Muscle layer of duodenum (tissue), 2 donors: Measurements from ENCODE around the gene KHSRP.

Source experiments
- H3K27ac ChIP-seq: one replicate; pipeline ENCODE4 v1.7.0; 2013; ENCODE audit warnings: mild to moderate bottlenecking, low read length
- H3K27me3 ChIP-seq: one replicate; pipeline ENCODE4 v1.7.0; 2013; ENCODE audit warnings: low read depth, mild to moderate bottlenecking, control low read depth, low read length
- H3K36me3 ChIP-seq, 2 donors: one replicate each; pipeline ENCODE4 v1.7.0; 2013; ENCODE audit warnings: low read length in 2 of 2, control low read depth in 1 of 2, mild to moderate bottlenecking in 1 of 2; ENCODE audit not compliant: insufficient read depth in 2 of 2, control insufficient read depth in 1 of 2
- H3K4me1 ChIP-seq, 2 donors: one replicate each; pipeline ENCODE4 v1.7.0; 2013; ENCODE audit warnings: low read length in 2 of 2, mild to moderate bottlenecking in 2 of 2, control low read depth in 1 of 2, moderate library complexity in 1 of 2; ENCODE audit not compliant: insufficient read depth in 2 of 2, control insufficient read depth in 1 of 2
- H3K4me3 ChIP-seq, 2 donors: one replicate each; pipeline ENCODE4 v1.7.0; 2013; ENCODE audit warnings: low read length in 2 of 2, low read depth in 1 of 2, mild to moderate bottlenecking in 1 of 2
- H3K9me3 ChIP-seq, 2 donors: one replicate each; pipeline ENCODE4 v1.7.0; 2013; ENCODE audit warnings: low read length in 2 of 2, control low read depth in 1 of 2, mild to moderate bottlenecking in 1 of 2; ENCODE audit not compliant: control insufficient read depth in 1 of 2
- donor health status: healthy.

Gene KHSRP

GRCh38 chr19:6460099-6460884 lies 35.7 kb upstream of the KHSRP start:
- H3K4me1 ChIP-seq, result peaks cover 0 to 15% of the 10 kb centered on the region in 2 donors
- H3K27ac ChIP-seq, result peak overlapping the region; percentile 45
- H3K4me3 ChIP-seq, result peak overlapping the region; percentile 81 to 84
- peaks cover 3% of the 10 kb centered on the region for H3K27me3 ChIP-seq
- H3K9me3 ChIP-seq, result no peaks in the 10 kb centered on the region
- H3K36me3 ChIP-seq, result peaks cover 0 to 15% of the 10 kb centered on the region in 2 donors

DNA sequence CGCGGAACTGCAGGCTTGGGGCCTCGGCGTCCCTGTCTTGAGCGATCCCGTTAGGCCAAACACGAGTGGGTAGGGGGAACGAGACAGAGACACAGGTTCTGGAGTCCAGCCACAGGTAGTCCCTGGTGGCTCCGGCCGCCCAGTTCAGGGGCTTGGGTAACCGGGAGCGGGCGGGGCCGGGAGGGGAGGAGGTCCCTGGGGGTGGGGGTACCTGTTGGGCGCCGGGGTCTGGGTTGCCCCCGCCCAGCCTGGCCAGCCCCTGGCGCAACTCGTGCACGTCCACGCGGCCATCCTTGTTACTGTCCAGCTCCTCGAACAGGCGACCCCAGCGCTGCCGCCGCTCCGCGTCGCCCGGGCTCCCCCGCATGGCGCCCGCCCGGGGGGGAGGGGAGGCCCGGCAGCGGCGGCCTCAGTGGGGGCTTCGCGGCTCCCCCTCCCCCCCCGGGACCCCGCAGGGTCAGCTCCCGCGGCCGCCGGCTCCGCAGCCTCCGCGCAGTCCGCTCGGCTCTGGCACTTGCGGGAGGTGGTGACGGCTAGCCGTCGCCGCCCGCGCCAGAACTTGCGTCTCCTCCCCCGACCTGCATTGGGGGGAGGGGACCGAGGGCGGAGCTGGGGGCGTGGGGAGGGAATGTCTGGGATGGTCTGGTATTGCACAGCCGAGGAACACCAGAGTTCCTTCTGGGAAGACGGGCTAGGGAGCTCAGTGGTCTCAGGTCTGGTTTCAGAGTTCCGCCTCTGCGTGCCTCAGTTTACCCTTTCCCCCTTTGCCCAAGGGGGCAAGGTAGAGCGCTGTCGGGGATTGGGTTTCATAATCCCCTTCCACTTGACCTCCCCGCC lies 34.9 kb upstream of the KHSRP start, which contains the start of gene SLC25A23:
SLC25A23 (minus strand) TSS at position 531 of the 837 bp plus-strand sequence; CDS start at position 367, 164 bp downstream.
- Histone ChIP-seq H3K36me3 (peaks cover 0 to 23% of the 10 kb centered on the region in 2 donors), H3K27ac (peak within 1 kb of the TSS; percentile 45), H3K4me3 (peak within 1 kb of the TSS; percentile 81 to 84), H3K9me3 (peaks cover 0 to 4% of the 10 kb centered on the region in 2 donors), H3K27me3 (peaks cover 3% of the 10 kb centered on the region), H3K4me1 (peaks cover 0 to 15% of the 10 kb centered on the region in 2 donors)

DNA sequence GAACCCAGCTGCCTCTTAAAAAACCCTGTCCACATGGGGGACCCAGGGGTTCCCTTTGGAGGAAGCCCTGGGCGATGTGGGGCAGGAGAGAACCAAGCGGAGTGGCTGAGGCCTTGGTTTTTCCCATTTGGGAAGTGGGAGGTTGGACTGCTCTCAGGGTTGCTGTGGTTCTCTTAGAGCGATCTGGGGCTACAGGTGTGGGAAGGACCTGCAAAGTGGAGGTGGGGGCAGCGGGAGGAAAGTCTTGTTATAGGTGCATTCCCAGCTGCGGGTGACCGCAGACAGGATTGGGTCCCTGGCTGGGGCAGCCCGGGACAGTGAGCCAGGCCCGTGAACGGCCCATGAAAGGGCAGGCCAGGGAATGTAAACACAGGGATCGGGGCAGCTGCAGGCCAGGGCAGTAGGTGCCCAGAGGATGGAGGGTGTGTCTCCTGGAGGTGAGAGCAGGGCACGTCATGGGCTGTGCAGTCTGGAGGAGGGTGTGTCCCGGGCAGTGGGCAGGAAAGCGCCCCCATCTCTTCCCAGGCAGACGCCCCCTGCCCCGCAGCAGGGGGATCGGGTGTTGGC lies 34.2 kb upstream of the KHSRP start:
- Histone ChIP-seq H3K9me3 (peaks cover 0 to 11% of the 10 kb centered on the region in 2 donors), H3K27ac (no peak overlapping the region), H3K4me1 (peaks cover 0 to 15% of the 10 kb centered on the region in 2 donors), H3K36me3 (peaks cover 5 to 30% of the 10 kb centered on the region in 2 donors), H3K27me3 (peaks cover under 1% of the 10 kb centered on the region), H3K4me3 (peak overlapping the region; percentile 53 to 84)

DNA sequence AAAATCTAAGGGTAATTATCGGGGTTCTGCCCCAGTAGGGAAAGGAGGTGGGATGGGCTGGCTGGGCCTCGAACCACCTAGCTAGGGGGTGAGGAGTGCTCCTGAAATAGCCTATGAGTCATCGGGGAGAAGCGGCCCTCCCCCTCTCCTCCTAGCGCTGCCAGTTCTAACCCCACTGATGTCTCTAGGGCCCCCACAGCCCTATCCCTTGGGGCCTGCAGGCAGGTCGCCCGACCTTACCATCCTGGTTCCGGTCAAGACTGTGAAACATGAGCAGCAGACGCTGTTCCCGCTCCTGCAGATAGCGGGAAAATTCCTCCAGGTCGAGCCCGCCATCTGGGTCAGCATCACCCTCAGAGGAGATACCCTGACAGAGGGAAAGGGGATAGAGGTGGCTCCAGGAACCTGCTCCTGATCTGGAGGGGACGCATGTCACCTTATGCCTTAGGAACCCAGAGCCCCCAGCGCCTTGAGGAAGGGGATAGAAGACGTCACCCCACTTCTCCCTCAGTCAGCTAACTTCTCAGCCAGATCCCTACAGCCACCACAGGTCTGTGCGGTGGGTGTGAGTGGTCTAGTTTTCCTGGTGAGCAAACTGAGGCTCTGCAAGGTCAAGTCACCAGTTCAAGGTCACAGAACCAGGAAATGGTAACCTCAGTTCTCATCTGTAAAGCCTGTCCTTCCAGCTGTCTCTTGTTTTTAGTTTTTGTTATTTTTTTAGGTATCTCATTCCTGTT lies 33.5 kb upstream of the KHSRP start:
- peaks cover 6 to 36% of the 10 kb centered on the region in 2 donors for H3K36me3 ChIP-seq
- H3K9me3 ChIP-seq, result peaks cover 0 to 15% of the 10 kb centered on the region in 2 donors
- H3K27ac ChIP-seq, result no peak overlapping the region
- peak overlapping the region; percentile 53 to 84 for H3K4me3 ChIP-seq
- peaks cover 0 to 15% of the 10 kb centered on the region in 2 donors for H3K4me1 ChIP-seq
- H3K27me3 ChIP-seq, result no peaks in the 10 kb centered on the region

DNA sequence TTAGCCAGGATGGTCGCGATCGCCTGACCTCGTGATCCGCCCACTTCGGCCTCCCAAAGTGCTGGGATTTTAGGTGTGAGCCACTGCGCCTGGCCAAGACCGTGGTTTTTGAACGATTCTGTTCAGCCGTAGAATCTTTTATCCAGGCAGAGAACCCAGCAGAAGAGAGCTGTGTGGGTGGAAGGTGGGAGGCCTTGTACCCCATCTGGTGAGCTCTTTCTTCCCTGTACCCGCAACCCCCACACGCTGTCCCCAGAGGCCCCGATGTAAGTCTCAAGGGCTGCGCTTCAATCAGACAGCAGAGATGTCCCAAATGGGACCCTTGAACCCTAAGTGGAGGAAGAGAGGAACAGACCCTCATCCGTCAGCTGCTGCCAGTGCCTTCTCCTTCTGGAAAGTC lies 31.3 kb upstream of the KHSRP start:
- no peak overlapping the region for H3K4me3 ChIP-seq
- H3K27me3 ChIP-seq, result no peaks in the 10 kb centered on the region
- peaks cover 0 to 15% of the 10 kb centered on the region in 2 donors for H3K4me1 ChIP-seq

GRCh38 chr19:6453951-6454565 lies 29.4 kb upstream of the KHSRP start:
- H3K36me3 ChIP-seq, result peaks cover 6 to 63% of the 10 kb centered on the region in 2 donors
- H3K4me3 ChIP-seq, result peak overlapping the region in 1 of 2 donors; percentile 25
- peaks cover 0 to 15% of the 10 kb centered on the region in 2 donors for H3K9me3 ChIP-seq
- no peak overlapping the region for H3K27ac ChIP-seq
- H3K27me3 ChIP-seq, result no peaks in the 10 kb centered on the region
- H3K4me1 ChIP-seq, result peaks cover 0 to 12% of the 10 kb centered on the region in 2 donors

More for the DNA sequence above, 31.3 kb upstream of the KHSRP start:
- Histone ChIP-seq H3K27ac (no peak overlapping the region), H3K36me3 (peaks cover 6 to 55% of the 10 kb centered on the region in 2 donors), H3K9me3 (peaks cover 0 to 15% of the 10 kb centered on the region in 2 donors)

DNA sequence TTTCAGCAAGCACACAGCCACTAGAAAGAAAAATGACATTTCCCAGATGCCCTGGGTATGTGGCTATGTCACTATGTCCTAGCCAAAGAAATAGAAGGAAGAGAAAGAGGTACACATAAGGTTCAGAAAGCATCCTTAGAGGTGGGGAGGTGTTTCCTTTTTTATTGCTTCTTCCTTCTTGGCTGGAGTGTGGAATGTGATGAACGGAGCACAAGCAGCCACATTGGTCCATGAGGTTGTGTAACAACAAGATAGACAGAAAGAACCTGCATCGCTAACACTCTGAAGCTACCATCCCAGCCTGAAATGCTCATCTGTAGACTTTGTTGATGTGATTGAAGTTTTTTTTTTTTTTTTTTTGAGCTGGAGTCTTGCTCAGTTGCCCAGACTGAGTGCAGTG lies 28.3 kb upstream of the KHSRP start:
- peaks cover 6 to 67% of the 10 kb centered on the region in 2 donors for H3K36me3 ChIP-seq
- H3K27ac ChIP-seq, result no peak overlapping the region
- peaks cover 0 to under 1% of the 10 kb centered on the region in 2 donors for H3K4me1 ChIP-seq
- no peak overlapping the region for H3K4me3 ChIP-seq
- peaks cover 0 to 15% of the 10 kb centered on the region in 2 donors for H3K9me3 ChIP-seq
- no peaks in the 10 kb centered on the region for H3K27me3 ChIP-seq

DNA sequence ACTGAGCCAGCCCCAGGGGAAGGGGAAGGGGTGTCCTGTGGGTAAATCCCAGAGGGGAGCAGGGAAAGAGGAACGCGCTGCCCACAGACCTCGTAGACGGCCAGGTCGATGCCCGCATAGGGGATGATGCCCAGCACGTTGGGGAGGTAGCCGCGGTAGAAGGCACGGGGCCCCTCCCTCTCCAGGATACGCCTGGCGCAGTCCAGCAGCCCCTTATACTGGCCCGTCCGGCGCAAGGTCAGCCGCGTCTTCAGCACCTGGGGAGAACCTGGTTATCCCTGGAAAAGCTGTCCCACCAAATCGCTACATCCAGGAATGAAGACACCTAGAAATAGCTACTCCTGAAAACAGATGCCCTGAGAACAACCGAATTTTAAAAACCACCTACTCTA lies 27.6 kb upstream of the KHSRP start:
- Histone ChIP-seq H3K36me3 (peaks cover 6 to 67% of the 10 kb centered on the region in 2 donors), H3K27me3 (no peaks in the 10 kb centered on the region), H3K4me3 (no peak overlapping the region), H3K9me3 (peaks cover 0 to 15% of the 10 kb centered on the region in 2 donors), H3K4me1 (no peaks in the 10 kb centered on the region), H3K27ac (no peak overlapping the region)

DNA sequence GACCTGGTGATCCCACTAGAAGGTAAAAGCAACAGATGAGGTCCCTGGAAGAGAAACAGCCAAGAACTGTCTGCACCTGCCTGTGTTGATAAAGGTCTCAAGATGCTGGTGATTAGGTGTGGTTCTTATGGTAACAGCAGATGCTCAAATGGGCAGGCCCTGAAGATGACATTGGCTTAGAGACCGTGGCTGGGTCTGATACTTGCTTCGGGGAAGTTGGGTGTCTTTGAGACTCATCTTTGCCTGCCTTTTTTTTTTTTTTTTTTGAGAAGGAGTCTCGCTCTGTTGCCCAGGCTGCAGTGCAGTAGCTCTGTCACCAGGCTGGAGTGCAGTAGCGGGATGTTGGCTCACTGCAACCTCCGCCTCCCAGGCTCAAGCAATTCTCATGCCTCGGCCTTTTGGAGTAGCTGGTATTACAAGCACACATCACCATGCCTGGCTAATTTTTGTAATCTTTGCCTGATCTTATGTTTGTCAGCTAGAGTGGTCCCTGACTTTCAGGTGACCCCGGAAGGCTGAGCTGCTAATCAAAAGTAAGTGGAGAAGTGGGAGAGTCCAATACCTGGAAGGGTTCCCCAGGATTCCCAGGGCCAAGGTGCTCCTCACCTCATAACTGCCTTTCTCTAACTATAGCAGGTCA lies 27.1 kb upstream of the KHSRP start:
- Histone ChIP-seq H3K36me3 (peaks cover 6 to 69% of the 10 kb centered on the region in 2 donors), H3K4me1 (no peaks in the 10 kb centered on the region), H3K27ac (no peak overlapping the region), H3K27me3 (no peaks in the 10 kb centered on the region), H3K4me3 (no peak overlapping the region), H3K9me3 (peaks cover 0 to 18% of the 10 kb centered on the region in 2 donors)

- H3K27ac ChIP-seq, result no peak overlapping the region
- peaks cover 0 to 23% of the 10 kb centered on the region in 2 donors for H3K9me3 ChIP-seq
- no peaks in the 10 kb centered on the region for H3K4me1 ChIP-seq
- H3K4me3 ChIP-seq, result no peak overlapping the region
- H3K27me3 ChIP-seq, result no peaks in the 10 kb centered on the region
- H3K36me3 ChIP-seq, result peaks cover 6 to 71% of the 10 kb centered on the region in 2 donors
Observed at GRCh38 chr19:6450166-6450565, 25.6 kb upstream of the KHSRP start.
